Keratinocyte (primary cell): ENCODE measurements around the gene SNRNP35.

Experiments used
- EZH2 ChIP-seq: IDR thresholded peaks from one replicate; pipeline ENCODE4 v1.6.1; 2012; ENCODE audit warnings: inconsistent platforms, mild to moderate bottlenecking, low read length, moderate library complexity
- TF ChIP-seq, protein P1 (sequence below), 3 experiments: IDR thresholded peaks in 1 of 3; conservative IDR thresholded peaks in 1 of 3; optimal IDR thresholded peaks in 1 of 3; 2 replicates in 2 of 3; 3 replicates in 1 of 3; pipeline versions ENCODE3 to v1.5.1; 2011; ENCODE audit warnings: low read length in 3 of 3, mild to moderate bottlenecking in 3 of 3, moderate library complexity in 2 of 3, control low read depth in 1 of 3, inconsistent platforms in 1 of 3; ENCODE audit not compliant: insufficient read depth in 2 of 3; ENCODE audit errors: extremely low read depth in 1 of 3

DNA sequence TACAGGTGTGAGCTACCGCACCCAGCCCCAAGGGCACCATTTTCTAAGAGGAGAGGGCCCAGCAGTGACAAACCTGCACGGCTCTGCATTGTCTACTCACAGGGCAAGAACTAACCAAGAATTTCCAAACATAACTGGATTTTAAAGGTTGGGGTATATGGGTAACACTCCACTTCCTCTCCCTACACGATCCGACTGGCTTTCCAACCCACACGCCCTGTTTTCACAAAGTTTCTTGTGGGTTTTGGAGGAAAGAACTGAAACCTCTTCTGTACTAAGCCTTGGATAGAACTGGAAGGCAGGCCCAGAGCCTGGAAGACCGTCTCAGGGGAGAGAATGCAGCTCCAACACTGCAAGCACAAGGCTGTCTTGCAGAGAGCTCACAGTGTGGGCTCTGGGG is 24.9 kb downstream of the SNRNP35 start:
- TF ChIP-seq, protein P1, sequence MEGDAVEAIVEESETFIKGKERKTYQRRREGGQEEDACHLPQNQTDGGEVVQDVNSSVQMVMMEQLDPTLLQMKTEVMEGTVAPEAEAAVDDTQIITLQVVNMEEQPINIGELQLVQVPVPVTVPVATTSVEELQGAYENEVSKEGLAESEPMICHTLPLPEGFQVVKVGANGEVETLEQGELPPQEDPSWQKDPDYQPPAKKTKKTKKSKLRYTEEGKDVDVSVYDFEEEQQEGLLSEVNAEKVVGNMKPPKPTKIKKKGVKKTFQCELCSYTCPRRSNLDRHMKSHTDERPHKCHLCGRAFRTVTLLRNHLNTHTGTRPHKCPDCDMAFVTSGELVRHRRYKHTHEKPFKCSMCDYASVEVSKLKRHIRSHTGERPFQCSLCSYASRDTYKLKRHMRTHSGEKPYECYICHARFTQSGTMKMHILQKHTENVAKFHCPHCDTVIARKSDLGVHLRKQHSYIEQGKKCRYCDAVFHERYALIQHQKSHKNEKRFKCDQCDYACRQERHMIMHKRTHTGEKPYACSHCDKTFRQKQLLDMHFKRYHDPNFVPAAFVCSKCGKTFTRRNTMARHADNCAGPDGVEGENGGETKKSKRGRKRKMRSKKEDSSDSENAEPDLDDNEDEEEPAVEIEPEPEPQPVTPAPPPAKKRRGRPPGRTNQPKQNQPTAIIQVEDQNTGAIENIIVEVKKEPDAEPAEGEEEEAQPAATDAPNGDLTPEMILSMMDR (optimal IDR thresholded peaks at IDR 0.05 in 1 of 3, IDR thresholded peaks at IDR 0.05 in 1 of 3, conservative IDR thresholded peaks at IDR 0.05 in 1 of 3; ENCODE audit: extremely low read depth in 1 of 3, insufficient read depth in 2 of 3, low read length in 3 of 3): no peak
- no peak for TF ChIP-seq EZH2
